Brain microvascular endothelial cell (primary cell): ENCODE results near the gene SORT1.

Experiments used
- DNase-seq: peaks from one replicate; pipeline ENCODE4 v3.0.0-alpha.2; 2020
- H3K27ac ChIP-seq: fragments of 250-450 bp; sonication (Bioruptor Pico); 2 replicates; pipeline ENCODE4 v1.5.1; 2020; ENCODE audit warnings: mild to moderate bottlenecking, moderate library complexity
- H3K27me3 ChIP-seq: fragments of 250-450 bp; sonication (Bioruptor Pico); replicated peaks from 2 replicates; pipeline ENCODE4 v1.5.1; 2020; ENCODE audit warnings: mild to moderate bottlenecking
- H3K36me3 ChIP-seq: fragments of 250-450 bp; sonication (Bioruptor Pico); replicated peaks from 2 replicates; pipeline ENCODE4 v1.5.1; 2020; ENCODE audit warnings: mild to moderate bottlenecking
- H3K4me3 ChIP-seq: 2 replicates; pipeline ENCODE4 v1.5.1; 2011; ENCODE audit warnings: low read depth, mild to moderate bottlenecking, control low read depth, low read length, moderate library complexity
- in situ Hi-C: cut with HindIII; loops from 2 replicates; pipeline ENCODE4 v1.10.0; 2017; ENCODE audit warnings: low sequenced_read_pairs, low pct_ligation_motif_present
- TF ChIP-seq, protein P1 (sequence below): IDR thresholded peaks from 2 replicates; pipeline ENCODE4 v1.5.1; 2011; ENCODE audit warnings: low read depth, mild to moderate bottlenecking, moderate library complexity, low read length, control low read depth, inconsistent platforms; ENCODE audit errors: missing control alignments

The SORT1 gene

DNA sequence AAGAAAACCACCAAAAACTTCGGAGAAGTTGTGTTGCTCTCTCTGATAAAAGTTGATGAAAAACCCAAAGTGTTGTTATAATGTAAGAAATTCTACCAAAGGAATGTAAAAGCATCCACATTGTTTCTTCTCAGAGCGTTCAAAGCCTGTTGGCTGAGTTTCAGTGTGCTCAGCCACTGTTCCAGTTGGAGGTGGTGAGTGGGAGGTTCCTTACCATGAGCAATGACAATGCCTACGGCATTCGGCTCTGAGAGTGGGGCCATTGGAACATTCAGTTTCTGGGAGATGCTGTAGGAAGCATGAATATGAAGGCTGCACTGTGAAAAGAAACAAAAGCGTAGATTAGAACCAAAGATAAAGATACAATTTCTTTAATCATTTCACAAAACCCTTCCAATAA is 70.4 kb downstream of the SORT1 start:
- in situ Hi-C loops = no loop called here
- Histone ChIP-seq H3K27ac (no peak overlapping the region), H3K4me3 (no peak overlapping the region), H3K36me3 (peaks cover 52% of the 10 kb centered on the region), H3K27me3 (no peaks in the 10 kb centered on the region)
- DNase-seq = no peak
- TF ChIP-seq, protein P1, sequence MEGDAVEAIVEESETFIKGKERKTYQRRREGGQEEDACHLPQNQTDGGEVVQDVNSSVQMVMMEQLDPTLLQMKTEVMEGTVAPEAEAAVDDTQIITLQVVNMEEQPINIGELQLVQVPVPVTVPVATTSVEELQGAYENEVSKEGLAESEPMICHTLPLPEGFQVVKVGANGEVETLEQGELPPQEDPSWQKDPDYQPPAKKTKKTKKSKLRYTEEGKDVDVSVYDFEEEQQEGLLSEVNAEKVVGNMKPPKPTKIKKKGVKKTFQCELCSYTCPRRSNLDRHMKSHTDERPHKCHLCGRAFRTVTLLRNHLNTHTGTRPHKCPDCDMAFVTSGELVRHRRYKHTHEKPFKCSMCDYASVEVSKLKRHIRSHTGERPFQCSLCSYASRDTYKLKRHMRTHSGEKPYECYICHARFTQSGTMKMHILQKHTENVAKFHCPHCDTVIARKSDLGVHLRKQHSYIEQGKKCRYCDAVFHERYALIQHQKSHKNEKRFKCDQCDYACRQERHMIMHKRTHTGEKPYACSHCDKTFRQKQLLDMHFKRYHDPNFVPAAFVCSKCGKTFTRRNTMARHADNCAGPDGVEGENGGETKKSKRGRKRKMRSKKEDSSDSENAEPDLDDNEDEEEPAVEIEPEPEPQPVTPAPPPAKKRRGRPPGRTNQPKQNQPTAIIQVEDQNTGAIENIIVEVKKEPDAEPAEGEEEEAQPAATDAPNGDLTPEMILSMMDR = no peak

DNA sequence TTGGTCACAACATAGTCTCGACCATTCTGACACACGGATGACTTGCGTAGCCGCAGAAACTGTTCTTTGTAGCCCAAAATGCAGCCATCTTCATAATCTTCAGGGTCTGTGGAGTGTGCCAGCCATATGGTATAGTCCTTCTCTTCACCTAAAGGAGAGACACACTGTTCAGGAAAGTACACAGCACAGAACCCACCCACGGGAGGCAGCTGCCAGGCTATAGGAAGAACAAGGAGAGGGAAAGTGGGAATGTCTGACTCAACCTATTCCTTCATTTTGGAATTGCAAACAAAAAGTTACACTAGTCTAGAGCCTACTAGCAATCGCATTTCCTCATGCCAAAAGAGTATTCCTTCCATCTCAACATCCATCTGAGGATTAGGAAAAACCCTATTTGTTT is 74.7 kb downstream of the SORT1 start:
- no peak overlapping the region for H3K27ac ChIP-seq
- DNase-seq = no peak
- no peak overlapping the region for H3K4me3 ChIP-seq
- no peaks in the 10 kb centered on the region for H3K27me3 ChIP-seq
- TF ChIP-seq, protein P1 = no peak
- peaks cover 48% of the 10 kb centered on the region for H3K36me3 ChIP-seq
- in situ Hi-C loops = no loop called here

DNA sequence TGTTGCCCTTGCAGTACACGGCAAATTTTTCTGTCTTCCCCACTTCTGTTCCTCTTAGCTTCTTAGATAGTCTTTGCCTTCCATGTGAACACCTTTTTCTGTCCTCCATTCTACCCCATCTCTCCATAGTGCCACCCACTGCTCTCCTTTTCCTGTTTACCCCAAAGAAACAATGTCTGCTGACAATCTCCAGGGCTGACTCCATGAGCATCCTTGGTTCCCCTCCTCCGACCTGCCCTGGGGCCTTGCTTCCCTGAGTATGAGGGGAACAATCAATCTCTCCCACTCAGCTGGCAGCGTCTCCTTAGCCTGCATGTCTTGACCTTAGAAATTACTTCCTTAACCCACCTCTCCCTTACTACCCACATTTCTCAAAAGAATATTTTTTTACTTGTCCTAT is 78.6 kb downstream of the SORT1 start:
- DNase-seq = no peak
- Histone ChIP-seq H3K4me3 (no peak overlapping the region), H3K36me3 (peaks cover 57% of the 10 kb centered on the region), H3K27me3 (no peaks in the 10 kb centered on the region), H3K27ac (no peak overlapping the region)
- in situ Hi-C loops = no loop called here
- TF ChIP-seq, protein P1 = no peak

DNA sequence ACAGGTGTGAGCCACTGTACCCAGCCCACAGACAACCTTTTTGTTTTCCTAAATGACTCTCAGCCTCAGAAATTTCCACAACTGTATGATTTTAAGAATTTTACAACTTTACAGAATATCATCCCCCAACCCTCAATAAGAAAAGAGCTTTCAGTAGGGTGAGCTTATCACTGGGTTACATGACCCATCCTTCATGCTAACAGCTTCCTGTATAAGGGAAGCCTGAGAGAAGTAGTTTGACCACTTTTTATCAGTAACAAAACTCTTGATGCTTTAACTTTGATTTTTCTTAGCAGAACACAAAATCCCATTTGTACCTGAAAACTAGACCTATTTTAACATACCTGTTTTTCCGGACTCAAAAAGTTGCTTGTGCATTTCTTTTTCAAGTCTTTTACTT is 81.2 kb downstream of the SORT1 start:
- TF ChIP-seq, protein P1 = no peak
- DNase-seq = no peak
- Histone ChIP-seq H3K27ac (no peak overlapping the region), H3K4me3 (no peak overlapping the region), H3K27me3 (no peaks in the 10 kb centered on the region), H3K36me3 (peaks cover 48% of the 10 kb centered on the region)
- in situ Hi-C loops = no loop called here

DNA sequence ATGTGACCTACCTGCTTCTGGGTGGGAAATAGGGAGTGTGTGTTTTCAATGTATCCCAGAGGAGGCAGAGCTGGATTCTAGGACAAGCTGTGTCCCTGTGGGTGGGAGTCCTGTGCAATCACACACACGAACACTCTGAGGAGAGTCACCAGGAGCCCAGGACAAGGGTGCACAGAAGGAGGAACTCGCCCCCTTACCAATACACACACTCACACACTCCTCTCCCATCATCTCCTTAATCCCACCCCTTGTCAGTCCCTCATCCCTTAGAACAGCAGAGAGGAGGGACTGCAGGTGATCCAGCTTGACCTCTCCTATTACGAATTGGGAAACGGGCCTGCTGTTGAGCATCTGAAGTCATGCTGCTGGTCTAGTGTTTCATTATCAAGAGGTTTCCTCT is 82.4 kb downstream of the SORT1 start:
- TF ChIP-seq, protein P1 = no peak
- in situ Hi-C loops = no loop called here
- no peak for DNase-seq
- no peak overlapping the region for H3K4me3 ChIP-seq
- H3K27me3 ChIP-seq = no peaks in the 10 kb centered on the region
- no peak overlapping the region for H3K27ac ChIP-seq
- peaks cover 48% of the 10 kb centered on the region for H3K36me3 ChIP-seq

DNA sequence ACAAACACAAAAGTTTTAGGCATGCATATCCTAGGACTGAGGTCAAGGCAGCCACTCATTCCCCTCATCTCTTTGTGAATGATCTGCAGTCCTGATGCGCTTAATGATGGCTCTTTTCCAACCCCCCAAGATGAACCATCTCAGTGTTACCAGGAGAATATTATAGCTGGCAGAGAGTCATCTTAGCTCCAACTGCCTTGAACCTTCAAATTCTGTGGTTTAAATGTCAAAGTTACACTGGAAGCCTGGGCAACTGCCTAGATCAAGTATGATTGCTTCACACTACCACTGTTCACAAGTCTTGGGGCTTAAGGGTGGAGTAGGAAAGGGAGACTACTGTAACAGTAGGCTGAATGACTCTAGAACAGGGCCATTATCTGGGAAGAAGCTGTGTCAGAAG is 82.9 kb downstream of the SORT1 start:
- DNase-seq = no peak
- H3K4me3 ChIP-seq = no peak overlapping the region
- in situ Hi-C loops = no loop called here
- H3K27ac ChIP-seq = no peak overlapping the region
- H3K36me3 ChIP-seq = peaks cover 48% of the 10 kb centered on the region
- TF ChIP-seq, protein P1 = no peak
- H3K27me3 ChIP-seq = no peaks in the 10 kb centered on the region
